HFFc6 (cell line): Measurements from ENCODE around the gene NOS2. TPM values are rescaled to one million over a fixed set of nuclear protein-coding genes. Genes with fewer than 3 reads are reported as not detected.
"Not testable (repeated sequence)": the region's sequence is repeated elsewhere in the genome, so short reads cannot be mapped to it uniquely, and the experiment has no call there.

Experiments
- DNase-seq: peaks from one replicate; pipeline ENCODE4 v3.0.0-alpha.2; 2018
- H3K27ac Mint-ChIP-seq: 2 replicates; pipeline ENCODE4 v1.8.0; 2020; ENCODE audit warnings: mild to moderate bottlenecking, mixed read lengths
- H3K27me3 Mint-ChIP-seq: 2 replicates; pipeline ENCODE4 v1.8.0; 2021; ENCODE audit warnings: mild to moderate bottlenecking, moderate library complexity, mixed read lengths; ENCODE audit not compliant: insufficient read depth
- H3K36me3 Mint-ChIP-seq: 2 replicates; pipeline ENCODE4 v1.8.0; 2021; ENCODE audit warnings: low read depth, mixed read lengths
- H3K4me1 Mint-ChIP-seq: 2 replicates; pipeline ENCODE4 v1.8.0; 2020; ENCODE audit warnings: low read depth, mixed read lengths
- H3K4me3 Mint-ChIP-seq: 2 replicates; pipeline ENCODE4 v1.8.0; 2020; ENCODE audit warnings: mild to moderate bottlenecking, moderate library complexity, mixed read lengths
- H3K9me3 Mint-ChIP-seq: 2 replicates; pipeline ENCODE4 v1.8.0; 2020; ENCODE audit warnings: mild to moderate bottlenecking, mixed read lengths
- CTCF ChIP-seq: fragments of 200-600 bp; sonication (generic); IDR thresholded peaks from 2 replicates; pipeline ENCODE4 v1.5.0; 2021; ENCODE audit warnings: antibody characterized with exemption, mild to moderate bottlenecking
- total RNA-seq, 6 experiments: library from RNA; stranded (reverse); fragmentation: NEBNext Ultra II Directional; extraction: Animal tissue kit (Norgen Biotek cat#: 25700); gene quantifications; 2 replicates in 1 of 6; 3 replicates in 5 of 6; pipeline ENCODE4 v1.2.3, GENCODE V29; 2021

Gene NOS2
- total RNA-seq, 6 experiments from 2014 or later = not detected

GRCh38 chr17:27747462-27748359 is 52.6 kb downstream of the NOS2 start:
- Mint-ChIP-seq H3K36me3 (no peaks in the 10 kb centered on the region), H3K27ac (no peak overlapping the region), H3K27me3 (peaks cover 20% of the 10 kb centered on the region), H3K4me3 (no peak overlapping the region), H3K9me3 (no peaks in the 10 kb centered on the region), H3K4me1 (no peaks in the 10 kb centered on the region)
- TF ChIP-seq CTCF = peak; percentile 70
- no peak for DNase-seq

DNA sequence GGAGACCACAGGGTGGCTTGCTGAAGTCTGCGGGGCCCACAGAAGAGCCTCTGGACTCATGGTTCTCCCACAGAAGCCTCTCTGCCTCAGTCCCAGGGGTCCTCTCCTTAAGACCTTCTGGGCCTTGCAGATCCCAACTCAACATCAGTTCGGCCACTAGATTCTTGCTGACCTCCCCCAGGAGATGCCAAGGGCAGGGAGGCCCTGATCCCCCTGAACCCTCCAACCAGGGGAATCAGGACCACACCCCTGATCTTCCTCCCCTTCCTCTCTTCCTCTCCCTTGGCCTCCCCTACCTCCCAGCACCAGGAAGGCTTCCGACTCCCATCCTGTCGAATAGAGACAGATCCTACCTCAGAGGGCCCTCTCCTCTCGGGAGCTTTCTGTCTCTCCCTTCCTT is 53.4 kb downstream of the NOS2 start:
- Mint-ChIP-seq H3K4me3 (no peak overlapping the region), H3K9me3 (no peaks in the 10 kb centered on the region), H3K27me3 (peaks cover 20% of the 10 kb centered on the region), H3K4me1 (no peaks in the 10 kb centered on the region), H3K27ac (no peak overlapping the region), H3K36me3 (no peaks in the 10 kb centered on the region)
- no peak for DNase-seq
- TF ChIP-seq CTCF = no peak

- H3K4me3 Mint-ChIP-seq, H3K4me1 Mint-ChIP-seq, H3K27ac Mint-ChIP-seq, H3K9me3 Mint-ChIP-seq, H3K36me3 Mint-ChIP-seq, DNase-seq: not testable (repeated sequence)
- peaks cover 18% of the 10 kb centered on the region for H3K27me3 Mint-ChIP-seq
Observed at GRCh38 chr17:27746320-27746719, 54.0 kb downstream of the NOS2 start.

DNA sequence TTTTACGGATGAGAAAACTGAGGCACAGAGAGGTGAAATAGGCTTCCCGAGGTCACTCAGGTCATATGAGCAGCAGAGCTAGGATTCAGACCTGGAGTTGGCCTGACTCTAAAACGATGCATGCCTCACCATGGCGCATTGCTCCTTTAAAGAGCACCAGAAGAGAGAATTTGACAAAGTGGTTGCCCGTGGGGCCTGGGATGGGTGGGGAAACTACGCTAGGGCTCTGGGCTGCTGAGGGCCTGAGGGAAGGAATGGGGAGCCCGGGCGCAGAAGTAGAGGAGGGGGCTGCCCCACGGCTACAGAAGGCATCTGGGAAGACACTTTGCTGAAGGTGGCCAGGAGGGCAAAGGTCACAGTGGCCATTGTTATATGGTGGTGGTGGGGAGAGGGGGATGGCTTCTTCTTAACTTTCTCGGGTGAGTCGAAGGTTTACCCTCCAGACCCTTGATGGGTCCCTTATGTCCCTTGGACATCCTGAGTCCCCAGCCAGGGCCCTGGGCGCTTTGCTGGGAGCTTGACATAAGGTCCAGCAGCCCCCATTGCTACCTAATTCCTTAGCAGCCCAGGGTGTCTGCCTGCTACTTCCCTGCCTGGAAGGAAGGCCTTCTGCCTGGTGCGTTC is 55.0 kb downstream of the NOS2 start:
- not testable (repeated sequence) for H3K27ac Mint-ChIP-seq, H3K4me3 Mint-ChIP-seq, H3K36me3 Mint-ChIP-seq, DNase-seq, H3K4me1 Mint-ChIP-seq, H3K9me3 Mint-ChIP-seq
- peaks cover 18% of the 10 kb centered on the region for H3K27me3 Mint-ChIP-seq

DNA sequence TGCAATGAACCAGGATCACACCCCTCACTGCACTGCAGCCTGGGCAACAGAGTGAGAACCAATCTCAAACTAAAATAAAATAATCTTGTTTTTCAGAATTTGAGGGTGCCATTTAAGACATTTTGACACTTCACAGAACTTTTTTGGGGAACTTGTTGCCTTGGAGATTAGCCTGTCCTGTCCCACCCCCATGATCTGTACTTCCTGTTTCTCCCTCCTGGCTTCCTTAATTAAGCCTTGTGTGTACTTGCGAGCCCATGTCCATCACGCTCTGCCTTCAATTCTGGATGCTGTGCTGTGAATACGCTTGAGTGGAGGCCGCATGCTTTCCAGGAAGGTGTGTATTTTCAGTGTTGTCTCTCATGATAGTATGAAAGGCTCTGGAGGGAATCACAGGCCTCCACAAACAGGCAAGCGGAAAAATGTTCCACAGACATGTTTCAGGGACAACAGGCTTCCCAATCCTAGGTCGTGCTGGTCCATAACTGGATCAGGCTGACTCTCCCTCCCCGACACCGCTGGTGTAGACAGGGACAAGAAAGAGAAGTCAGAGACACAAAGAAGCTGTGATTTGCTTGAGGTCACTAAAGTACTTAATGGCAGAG is 56.9 kb downstream of the NOS2 start:
- no peak for DNase-seq
- no peak for TF ChIP-seq CTCF
- Mint-ChIP-seq H3K4me1 (no peaks in the 10 kb centered on the region), H3K27ac (no peak overlapping the region), H3K36me3 (no peaks in the 10 kb centered on the region), H3K4me3 (no peak overlapping the region), H3K27me3 (peaks cover 16% of the 10 kb centered on the region), H3K9me3 (no peaks in the 10 kb centered on the region)

DNA sequence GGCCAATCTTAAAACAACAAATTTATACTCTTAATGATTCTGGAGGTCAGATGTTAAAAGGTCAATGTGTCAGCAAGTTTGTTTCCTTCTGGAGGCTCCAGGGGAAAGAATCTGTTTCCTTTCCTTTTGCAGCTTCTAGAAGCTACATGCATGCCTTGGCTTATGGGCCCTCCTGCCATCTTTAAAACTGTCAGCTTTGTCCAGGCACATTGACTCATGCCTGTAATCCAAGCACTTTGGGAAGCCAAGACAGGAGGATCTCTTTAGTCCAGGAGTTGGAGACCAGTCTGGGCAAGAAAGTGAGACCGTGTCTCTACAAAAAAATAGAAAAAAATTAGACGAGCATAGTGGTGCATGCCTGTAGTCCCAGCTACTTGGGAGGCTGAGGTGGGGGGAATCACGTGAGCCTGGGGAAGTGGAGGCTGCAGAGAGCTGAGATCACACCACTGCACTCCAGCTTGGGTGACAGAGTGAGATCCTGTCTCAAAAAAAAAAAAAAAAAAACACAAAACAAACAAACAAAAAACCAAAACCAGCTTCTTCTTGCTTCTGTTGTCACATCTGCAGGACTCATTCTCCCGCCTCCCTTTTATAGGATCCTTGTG is 58.3 kb downstream of the NOS2 start:
- H3K27me3 Mint-ChIP-seq = peaks cover 14% of the 10 kb centered on the region; the same call in 1 of the 2 replicates
- no peaks in the 10 kb centered on the region for H3K4me1 Mint-ChIP-seq
- H3K27ac Mint-ChIP-seq = no peak overlapping the region
- H3K36me3 Mint-ChIP-seq = no peaks in the 10 kb centered on the region
- no peaks in the 10 kb centered on the region for H3K9me3 Mint-ChIP-seq
- no peak for TF ChIP-seq CTCF
- H3K4me3 Mint-ChIP-seq = no peak overlapping the region
- DNase-seq = no peak
